ENCODE results near the gene TMEM175. TPM values are rescaled to one million over a fixed set of nuclear protein-coding genes. Genes with fewer than 3 reads are reported as not detected.

Gene TMEM175
- total and polyA plus RNA-seq, 9 of the 15 experiments (the other 6 are each of a cell fraction or from before 2014, with no cell fraction given) = 0.13 to 30.9 (median 9.4) TPM

DNA sequence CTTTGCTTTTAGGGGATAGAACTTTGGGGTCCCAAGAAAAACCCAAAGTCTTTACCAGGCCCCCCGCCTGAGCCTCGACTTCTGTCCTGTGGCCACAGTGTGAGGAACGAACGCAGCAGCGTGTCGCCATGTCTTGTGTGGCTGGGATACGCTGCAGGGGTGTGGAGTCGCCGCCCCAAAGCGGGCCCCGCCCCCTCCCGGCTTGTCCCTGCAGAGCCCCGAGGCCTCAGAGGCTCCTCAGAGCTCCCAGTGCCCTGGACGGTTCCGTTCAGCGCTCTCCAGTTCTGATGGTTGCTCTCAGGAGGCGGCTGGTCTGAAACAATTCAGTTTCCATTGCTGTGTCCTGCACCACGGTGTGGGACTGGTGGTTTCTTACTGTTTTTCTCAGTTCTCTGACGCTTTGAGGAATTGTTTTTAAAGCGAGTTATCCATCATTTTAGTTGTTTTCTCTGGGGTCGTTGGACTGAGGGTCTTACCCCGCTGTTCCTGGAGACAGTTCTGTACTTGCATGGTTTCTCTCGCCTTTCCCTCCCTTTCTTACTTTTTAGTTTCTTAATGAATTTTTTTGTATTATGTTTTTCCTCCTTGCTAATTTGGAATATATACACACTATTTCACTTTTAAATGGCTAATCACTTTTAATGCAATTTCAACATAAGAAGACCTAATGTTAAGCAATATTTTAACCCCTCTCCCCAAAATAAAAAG, 53.0 kb downstream of the TMEM175 start (continued):
- TF ChIP-seq ZNF780A (CRISPR knock-in tag; IDR thresholded peaks at IDR 0.05) = no peak
- TF ChIP-seq CBX3 (IDR thresholded peaks at IDR 0.05; ENCODE audit: borderline replicate concordance in 1 of 2, low read length in 2 of 2) = peak in 1 of 2 experiments; percentile 89; a peak in 2 of 3 replicates
- no peak; the same call in 1 of the 2 replicates for TF ChIP-seq ATF1 (CRISPR knock-in tag; IDR thresholded peaks at IDR 0.05)
- peak; percentile 45; the same call in 1 of the 2 replicates for TF ChIP-seq ATF1 (tag; IDR thresholded peaks at IDR 0.05)
- TF ChIP-seq MNT (conservative IDR thresholded peaks at IDR 0.05) = peak; percentile 29 to 42; a peak in 1 of 4 replicates
- no peak for TF ChIP-seq MAFK (IDR thresholded peaks at IDR 0.05; ENCODE audit: low read length)
- TF ChIP-seq CBX1 (IDR thresholded peaks at IDR 0.05; ENCODE audit: low read depth) = peak; percentile 65
- TF ChIP-seq TBP (optimal IDR thresholded peaks at IDR 0.05; ENCODE audit: low read depth, low read length) = peak; percentile 73
- TF ChIP-seq CREM (IDR thresholded peaks at IDR 0.05; ENCODE audit: low read depth) = peak; percentile 62
- no peak for TF ChIP-seq BRCA1 (IDR thresholded peaks at IDR 0.05)
- TF ChIP-seq BRCA1 (CRISPR knock-in tag; IDR thresholded peaks at IDR 0.05) = no peak
- peak; percentile 93 for TF ChIP-seq TRIM28 (IDR thresholded peaks at IDR 0.05)
- TF ChIP-seq ID3 (CRISPR knock-in tag; IDR thresholded peaks at IDR 0.05) = no peak
- TF ChIP-seq ID3 (tag; IDR thresholded peaks at IDR 0.05) = no peak
- TF ChIP-seq POU5F1 (IDR thresholded peaks at IDR 0.05; ENCODE audit: borderline replicate concordance, low read depth, low read length, partially characterized antibody) = no peak
- TF ChIP-seq, protein P1, sequence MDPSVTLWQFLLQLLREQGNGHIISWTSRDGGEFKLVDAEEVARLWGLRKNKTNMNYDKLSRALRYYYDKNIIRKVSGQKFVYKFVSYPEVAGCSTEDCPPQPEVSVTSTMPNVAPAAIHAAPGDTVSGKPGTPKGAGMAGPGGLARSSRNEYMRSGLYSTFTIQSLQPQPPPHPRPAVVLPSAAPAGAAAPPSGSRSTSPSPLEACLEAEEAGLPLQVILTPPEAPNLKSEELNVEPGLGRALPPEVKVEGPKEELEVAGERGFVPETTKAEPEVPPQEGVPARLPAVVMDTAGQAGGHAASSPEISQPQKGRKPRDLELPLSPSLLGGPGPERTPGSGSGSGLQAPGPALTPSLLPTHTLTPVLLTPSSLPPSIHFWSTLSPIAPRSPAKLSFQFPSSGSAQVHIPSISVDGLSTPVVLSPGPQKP (CRISPR knock-in tag; IDR thresholded peaks at IDR 0.05) = no peak
- TF ChIP-seq POLR2G (IDR thresholded peaks at IDR 0.05; ENCODE audit: low read depth, low read length) = peak; percentile 86
- TF ChIP-seq, protein P2, sequence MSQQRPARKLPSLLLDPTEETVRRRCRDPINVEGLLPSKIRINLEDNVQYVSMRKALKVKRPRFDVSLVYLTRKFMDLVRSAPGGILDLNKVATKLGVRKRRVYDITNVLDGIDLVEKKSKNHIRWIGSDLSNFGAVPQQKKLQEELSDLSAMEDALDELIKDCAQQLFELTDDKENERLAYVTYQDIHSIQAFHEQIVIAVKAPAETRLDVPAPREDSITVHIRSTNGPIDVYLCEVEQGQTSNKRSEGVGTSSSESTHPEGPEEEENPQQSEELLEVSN (IDR thresholded peaks at IDR 0.05; ENCODE audit: borderline replicate concordance in 1 of 2, extremely low read depth in 1 of 2, insufficient read depth in 1 of 2, insufficient read length in 1 of 2, low read depth in 1 of 2, low read length in 1 of 2, poor library complexity in 1 of 2, severe bottlenecking in 1 of 2) = peak; percentile 56 to 67
- TF ChIP-seq ZFPM2 (CRISPR knock-in tag; IDR thresholded peaks at IDR 0.05) = no peak
- TF ChIP-seq MTA1 (IDR thresholded peaks at IDR 0.05; ENCODE audit: borderline replicate concordance) = no peak
- TF ChIP-seq TAF1 (IDR thresholded peaks at IDR 0.05; ENCODE audit: control insufficient read depth, extremely low read depth, insufficient read depth, low read length, severe bottlenecking) = peak; percentile 81
- peak; percentile 55 for TF ChIP-seq ATF7 (IDR thresholded peaks at IDR 0.05)
- 0 out of 2 replicates have a peak, but pooled peaks have one; percentile 12 for TF ChIP-seq JUND (IDR thresholded peaks at IDR 0.05; ENCODE audit: borderline replicate concordance, low read depth, low read length)
- TF ChIP-seq JUND (tag; IDR thresholded peaks at IDR 0.05; ENCODE audit: borderline replicate concordance, low read depth, low read length) = no peak
- TF ChIP-seq SUPT5H (IDR thresholded peaks at IDR 0.05) = peak; percentile 55

Data from K562 (cell line).